Measurements from ENCODE around the gene SEMA6B.
"Not testable (repeated sequence)": the region's sequence is repeated elsewhere in the genome, so short reads cannot be mapped to it uniquely, and the experiment has no call there.

SEMA6B gene

GRCh38 chr19:4542896-4543841 lies 16.3 kb downstream of the SEMA6B start:
- no peak for DNase-seq

GRCh38 chr19:4541806-4542145 lies 17.7 kb downstream of the SEMA6B start:
- DNase-seq, result not testable (repeated sequence)

- no peak for DNase-seq
These were observed 18.2 kb downstream of the SEMA6B start for GRCh38 chr19:4541114-4541805.

GRCh38 chr19:4539693-4540581 lies 19.5 kb downstream of the SEMA6B start, which contains the start of gene LRG1:
TSS of gene LRG1 (minus strand) at chr19:4540036. CDS start at chr19:4540013, 23 bp downstream.
- DNase-seq, result no peak

GRCh38 chr19:4539169-4539692 lies 20.3 kb downstream of the SEMA6B start:
- DNase-seq, result no peak

GRCh38 chr19:4538601-4538954 lies 20.9 kb downstream of the SEMA6B start:
- DNase-seq, result no peak

- no peak for DNase-seq
These were observed 21.4 kb downstream of the SEMA6B start for GRCh38 chr19:4537953-4538600.

- DNase-seq, result no peak
These were observed 22.7 kb downstream of the SEMA6B start for GRCh38 chr19:4536798-4537197.

- DNase-seq, result peak; percentile 31
These were observed 24.4 kb downstream of the SEMA6B start, which contains the start of gene PLIN5 for GRCh38 chr19:4534836-4535658. TSS of gene PLIN5 (minus strand) at chr19:4535224. CDS start at chr19:4534074, 1,150 bp downstream.

- DNase-seq, result no peak
These were observed 25.6 kb downstream of the SEMA6B start for GRCh38 chr19:4533835-4534424.

- DNase-seq, result no peak
These were observed 26.1 kb downstream of the SEMA6B start for GRCh38 chr19:4533334-4533733.

GRCh38 chr19:4531562-4532165 lies 27.8 kb downstream of the SEMA6B start:
- DNase-seq, result no peak

- DNase-seq, result no peak
These were observed 29.5 kb downstream of the SEMA6B start for GRCh38 chr19:4529924-4530522.

- DNase-seq, result no peak
These were observed 30.6 kb downstream of the SEMA6B start for GRCh38 chr19:4528843-4529242.

- not testable (repeated sequence) for DNase-seq
These were observed 32.1 kb downstream of the SEMA6B start for GRCh38 chr19:4527377-4527776.

GRCh38 chr19:4525563-4526002 lies 33.9 kb downstream of the SEMA6B start:
- DNase-seq, result no peak

- DNase-seq, result peak; percentile 40
These were observed 34.5 kb downstream of the SEMA6B start for GRCh38 chr19:4524808-4525562.

GRCh38 chr19:4523306-4524110 lies 36.0 kb downstream of the SEMA6B start:
- DNase-seq, result peak; percentile 28

Data from fibroblast of skin of scalp (primary cell).